ENCODE results near the gene CLCN5.

The CLCN5 gene

DNA sequence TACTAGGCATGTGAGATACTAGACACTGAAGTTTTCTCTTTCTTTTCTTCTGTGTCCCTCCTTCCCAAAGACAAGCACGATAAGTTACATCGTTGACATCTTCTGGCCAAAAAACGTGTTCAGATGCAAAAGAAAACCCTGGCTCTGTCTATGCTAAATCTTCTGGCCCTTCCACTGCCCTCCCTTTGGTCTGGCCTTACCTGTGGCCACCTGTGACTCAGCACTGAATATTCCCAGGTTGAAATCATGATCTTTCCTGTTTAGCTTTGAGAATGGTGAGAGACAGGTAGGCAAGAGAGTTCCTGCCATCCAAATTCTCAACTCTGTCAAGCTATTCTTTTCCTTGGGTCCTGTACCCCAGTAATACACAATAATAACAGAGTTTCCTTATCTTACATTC lies 12.3 kb downstream of the CLCN5 start:
- no peak for DNase-seq

DNA sequence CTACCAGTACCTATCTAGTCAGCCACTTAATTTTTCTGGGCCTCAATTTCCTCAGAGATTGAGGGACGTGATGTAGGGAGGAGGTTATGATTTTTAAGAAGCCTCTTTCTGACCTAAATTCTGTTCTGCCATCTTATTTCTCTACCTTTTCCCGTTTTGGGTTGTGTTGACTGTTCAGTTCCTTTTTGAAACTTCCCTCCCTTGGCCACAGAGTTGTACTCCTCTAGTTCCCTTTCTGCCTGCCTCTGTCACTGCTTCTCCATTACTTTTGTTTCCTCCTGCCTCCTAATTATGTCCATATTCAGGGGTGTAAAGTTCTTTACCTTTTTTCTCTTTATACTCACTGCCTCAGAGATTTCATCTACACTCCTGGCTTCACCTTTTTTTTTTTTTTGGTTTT lies 25.4 kb downstream of the CLCN5 start:
- no peak for DNase-seq

DNA sequence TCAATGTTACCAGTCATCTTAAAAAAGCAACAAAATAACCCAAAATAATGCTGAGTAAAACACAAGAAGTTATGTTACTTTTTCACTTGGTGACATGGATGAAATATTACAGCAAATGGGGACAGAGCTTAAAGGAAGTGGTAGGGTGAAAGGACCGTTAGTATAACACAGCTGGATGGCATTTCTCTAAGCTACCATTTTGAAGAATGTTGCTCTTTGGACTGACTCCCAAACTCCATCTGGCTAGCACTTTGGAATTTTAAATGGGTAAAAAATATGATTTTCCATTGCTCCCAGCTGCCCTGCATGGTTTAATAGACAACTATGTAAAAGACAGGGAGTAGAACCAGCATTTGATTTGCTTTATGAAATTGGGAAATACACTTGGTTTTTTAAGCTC lies 27.6 kb downstream of the CLCN5 start:
- no peak for DNase-seq

DNA sequence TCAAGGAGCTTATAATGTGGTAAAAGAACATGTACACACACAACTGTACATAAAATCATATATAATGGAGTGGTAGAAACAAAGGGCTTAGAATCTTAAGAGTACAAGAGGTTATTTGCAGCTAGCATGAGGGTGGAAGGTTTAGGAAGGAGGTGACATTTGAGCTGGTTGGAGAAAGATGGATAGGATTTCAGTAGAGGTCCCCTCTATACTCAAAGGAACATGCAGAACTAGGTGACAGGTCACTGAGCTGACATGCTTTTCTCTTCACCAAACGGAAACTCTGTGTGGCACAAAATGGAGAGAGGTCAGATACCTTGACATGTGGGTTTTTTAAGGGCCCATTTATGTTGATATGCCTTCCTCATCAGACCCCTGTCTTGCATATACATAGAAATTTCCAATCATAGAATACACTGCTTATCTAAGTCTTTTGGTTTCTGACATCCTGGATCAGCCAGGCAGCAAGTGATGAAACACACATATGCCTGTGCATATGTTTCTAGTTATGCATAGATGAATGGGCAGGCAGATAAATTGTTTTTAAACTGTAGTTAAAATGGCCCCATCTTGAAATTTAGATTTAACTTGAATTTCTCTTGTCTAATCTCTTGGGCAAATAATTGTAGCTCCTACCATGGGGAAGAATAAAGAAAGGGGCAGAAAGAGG lies 29.3 kb downstream of the CLCN5 start:
- DNase-seq: no peak

DNA sequence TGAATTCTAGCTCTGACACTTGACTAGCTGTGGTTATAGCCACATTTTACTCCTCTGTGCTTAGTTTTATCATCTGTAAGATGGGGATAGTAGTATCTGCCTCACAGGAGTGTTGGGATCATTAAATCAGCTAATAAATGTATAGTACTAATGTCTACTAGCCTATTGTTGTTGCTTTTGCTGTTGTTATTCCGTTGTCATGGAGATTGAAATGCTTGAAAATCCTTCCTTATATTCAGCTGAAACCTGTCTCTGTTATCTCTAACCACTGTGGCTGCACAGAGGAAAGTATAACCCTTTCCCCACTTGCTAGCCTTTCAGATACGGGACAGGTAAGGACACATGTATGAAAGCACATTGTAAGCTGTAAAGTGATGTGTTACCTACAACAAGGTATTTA lies 33.9 kb downstream of the CLCN5 start:
- no peak for DNase-seq

DNA sequence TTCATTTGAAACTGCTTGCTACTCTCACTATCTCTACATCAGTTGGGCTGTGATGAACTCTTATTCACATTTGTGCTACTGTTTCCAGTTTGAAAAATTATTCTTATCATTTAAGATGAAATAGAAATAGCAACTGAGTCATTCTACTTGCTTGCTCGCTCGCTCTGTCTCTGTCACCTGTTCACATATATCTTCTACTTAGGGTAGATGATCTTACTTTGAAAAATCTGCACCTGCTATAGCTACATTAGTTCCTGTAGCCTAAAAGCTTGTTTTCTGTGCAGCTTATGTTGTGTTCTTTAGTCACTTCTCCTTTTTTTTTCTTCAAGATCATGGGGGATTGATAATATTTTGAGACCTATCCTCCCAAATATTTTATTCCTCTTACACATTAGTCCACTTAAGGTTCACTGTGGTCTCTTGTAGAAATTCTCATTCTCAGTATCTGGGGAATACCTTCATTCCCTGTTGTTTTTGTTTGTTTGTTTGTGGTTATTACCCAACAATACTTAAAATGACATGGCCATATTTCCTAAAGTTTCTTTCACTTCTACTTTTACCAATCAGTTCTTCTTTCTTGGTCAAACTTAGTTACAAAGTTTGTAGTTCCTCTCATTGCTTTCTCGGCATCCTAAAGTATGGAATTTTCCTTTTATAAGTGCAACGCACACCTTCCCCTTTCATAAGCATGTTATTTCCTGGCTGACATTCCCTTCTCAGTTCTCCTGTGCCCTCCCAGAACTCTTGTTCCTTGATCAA lies 36.5 kb downstream of the CLCN5 start:
- no peak for DNase-seq

DNA sequence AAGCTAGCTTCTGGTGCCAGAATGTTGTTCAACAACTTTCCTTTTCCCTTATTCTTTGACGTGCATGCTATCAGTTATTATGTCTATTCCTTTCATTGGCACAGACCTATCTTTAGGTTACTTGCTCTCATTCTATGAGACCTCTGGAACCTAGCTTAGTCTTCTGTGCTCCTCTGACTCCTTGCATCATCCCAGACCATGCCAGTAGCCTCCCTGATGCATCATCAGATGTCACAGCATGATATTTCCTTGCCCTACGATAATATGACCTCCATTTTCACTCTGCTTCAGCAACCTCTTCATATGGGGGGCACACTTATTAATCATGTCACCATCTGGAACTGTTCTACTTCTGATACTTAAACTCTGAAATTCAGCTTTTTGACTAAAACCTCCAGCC lies 37.2 kb downstream of the CLCN5 start:
- DNase-seq: no peak

DNA sequence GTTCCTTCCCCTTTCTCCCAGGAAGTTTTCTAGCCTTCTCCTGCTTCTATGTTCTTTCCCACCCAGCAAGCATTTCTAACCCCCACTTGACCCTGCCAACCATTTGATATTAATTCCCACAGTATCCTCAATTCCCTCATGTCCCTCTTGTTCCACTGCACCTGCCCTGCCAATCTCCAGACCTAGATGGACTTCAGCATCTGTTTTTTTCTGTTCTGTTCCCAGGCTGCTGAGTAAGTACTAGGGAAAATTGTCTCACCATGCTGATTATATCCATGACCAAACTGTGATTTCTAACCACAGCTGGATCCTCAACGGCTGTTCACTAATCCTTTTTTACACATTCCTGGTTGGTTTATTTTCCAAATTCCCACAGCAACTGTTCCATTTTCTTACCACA lies 37.7 kb downstream of the CLCN5 start:
- no peak for DNase-seq

DNA sequence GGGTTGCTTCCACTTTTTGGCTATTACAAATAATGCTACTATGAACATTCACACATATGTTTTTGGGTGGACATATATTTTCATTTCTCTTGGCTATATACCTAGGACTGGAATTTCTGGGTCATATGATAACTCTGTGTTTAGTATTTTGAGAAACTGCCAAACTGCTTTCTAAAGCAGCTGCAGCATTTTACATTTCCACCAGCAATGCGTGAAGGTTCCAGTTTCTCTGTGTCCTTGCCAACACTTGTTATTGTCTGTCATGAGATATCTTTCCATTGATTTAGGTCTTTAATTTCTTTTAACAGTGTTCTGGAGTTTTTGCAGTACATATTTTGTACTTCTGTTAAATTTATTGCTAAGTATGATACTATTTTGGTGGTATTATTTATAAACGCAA lies 48.3 kb downstream of the CLCN5 start:
- DNase-seq: no peak

DNA sequence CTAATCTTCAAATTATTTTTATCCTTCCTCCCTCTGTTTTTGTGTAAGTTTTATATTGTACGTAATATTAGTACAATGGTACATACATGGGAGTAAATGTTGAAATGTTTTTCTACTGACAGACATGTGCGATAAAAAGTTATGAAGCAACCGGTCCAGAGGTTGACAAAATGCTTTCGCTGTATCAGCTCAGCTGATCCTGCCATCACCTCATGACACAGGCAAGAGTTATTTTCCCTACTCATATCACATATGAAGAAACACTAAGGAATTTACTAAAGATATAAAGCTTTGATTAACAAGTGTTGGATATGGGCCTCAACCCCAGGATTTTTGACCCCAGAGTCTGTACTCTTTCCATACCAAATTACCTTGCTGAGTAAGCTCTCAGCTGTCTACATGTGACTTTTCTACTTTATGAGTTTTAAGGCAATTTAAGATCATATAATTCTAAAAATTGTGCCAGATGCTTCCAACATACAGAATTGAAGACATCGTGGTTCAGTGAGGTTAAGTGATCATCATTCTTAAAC lies 50.0 kb downstream of the CLCN5 start:
- no peak for DNase-seq

DNA sequence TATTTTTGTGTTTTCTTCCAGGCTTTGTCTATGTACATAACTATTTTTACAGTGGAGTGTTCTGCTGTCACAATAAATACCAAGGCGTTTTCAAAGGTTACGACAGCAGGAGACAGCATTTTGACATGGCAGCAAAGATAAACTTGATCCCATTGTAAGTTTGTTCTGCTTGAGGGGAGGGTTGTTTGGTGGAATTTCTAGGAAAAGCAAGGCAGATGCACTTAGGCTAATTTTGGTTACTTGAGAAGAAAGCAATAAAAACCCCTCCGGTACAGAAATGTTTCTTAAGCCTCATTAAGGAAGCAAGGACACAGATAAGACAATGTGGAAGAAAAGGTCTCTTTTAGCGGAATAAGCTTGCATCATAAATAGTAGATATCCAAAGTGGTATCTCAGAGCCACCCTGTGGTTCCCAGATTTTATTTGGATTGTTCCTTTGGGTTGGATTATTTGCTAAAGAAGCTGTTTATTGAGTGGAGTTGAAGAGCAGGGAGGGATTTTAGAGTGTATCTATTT lies 54.3 kb downstream of the CLCN5 start:
- no peak for DNase-seq

DNA sequence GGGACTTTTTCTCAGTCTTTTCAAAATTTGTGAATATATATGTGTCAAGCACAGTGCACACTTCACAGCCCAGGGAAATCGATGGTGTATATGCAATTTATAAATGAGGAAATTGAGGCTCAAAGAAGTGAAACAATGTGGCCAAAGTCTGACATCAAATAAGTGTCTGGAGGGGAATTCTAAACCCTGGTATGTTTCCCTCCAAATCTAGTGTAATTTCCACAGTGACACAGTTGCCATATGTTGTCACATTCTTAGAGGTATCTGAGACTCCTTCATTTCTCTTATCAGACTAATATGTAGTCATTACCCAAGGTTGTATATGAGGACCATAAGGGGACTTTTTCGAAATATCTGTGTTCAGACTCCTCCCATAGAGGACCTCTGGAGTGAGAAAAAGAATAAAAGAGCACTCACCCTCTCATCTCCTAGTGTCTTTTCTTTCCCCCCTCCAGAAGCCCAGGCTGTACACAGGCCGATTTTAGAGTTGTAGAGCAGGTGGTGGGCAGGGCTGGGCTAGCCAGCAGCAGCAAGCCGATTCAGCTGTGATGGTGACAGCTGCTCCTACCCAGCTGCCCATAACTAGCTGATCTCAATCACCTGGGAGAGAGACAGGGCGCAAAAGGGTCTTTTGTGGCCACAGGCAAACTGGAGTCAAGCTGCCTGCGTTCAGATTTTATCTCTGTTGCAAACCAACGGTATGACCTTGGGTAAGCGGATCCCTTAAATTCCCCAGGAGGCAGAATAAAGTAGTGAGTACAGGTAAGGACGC lies 55.1 kb downstream of the CLCN5 start:
- DNase-seq: no peak

DNA sequence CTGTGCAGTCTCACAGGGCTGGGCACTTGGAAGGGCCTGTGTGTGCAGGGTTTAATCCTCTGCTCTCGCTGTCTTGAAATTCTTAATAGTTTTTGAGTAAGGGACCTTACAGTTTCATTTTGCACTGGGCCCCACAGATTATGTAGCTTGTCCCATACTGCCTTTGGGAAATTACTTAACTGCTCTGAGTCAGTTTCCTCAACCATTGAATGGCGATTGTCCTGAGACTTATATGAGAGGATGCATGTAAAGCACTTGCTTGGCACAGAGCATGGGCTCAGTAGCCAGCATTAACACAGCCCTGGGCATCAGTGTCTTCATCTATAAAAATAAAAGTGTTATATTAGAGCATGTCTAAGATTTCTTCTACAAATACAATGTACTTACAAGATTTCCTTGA lies 55.8 kb downstream of the CLCN5 start:
- no peak for DNase-seq

DNA sequence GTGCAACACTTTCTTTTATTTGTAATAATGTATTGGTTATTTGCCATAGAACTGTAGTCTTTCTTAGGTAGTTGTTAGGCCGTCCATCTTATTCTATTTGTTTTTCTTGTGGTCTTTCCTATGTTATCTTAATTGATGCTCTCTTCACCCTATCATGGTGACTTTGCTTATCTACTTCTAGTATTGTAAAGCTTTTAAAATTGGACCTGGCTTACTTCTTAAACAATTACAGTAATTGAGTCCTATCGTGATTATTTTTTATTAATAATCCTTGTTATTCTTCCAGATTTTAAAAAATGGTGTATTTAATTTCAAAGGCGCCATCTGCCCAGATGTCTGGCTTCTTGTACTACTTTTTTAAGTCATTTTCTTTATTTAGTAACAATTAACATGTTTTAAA lies 63.7 kb downstream of the CLCN5 start:
- DNase-seq: no peak

DNA sequence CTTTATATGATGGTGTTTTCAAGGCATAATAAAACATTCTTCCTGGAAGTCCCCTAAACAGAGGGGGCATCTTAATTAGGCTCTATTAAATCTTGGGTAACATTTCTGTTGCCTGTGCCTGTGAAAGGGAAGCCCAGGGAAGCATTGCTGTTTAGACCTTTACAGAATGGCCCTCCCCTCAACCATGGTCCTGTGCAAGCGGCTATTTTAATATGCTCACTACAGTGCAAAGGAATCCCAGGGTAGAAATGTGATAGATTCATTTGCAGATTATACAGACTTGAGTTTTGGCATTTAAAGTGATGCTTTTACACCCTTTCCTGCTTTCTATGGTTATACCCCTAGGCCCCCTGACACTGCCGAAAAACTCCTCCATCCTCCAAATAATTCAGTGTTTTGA lies 65.3 kb downstream of the CLCN5 start:
- no peak for DNase-seq

DNA sequence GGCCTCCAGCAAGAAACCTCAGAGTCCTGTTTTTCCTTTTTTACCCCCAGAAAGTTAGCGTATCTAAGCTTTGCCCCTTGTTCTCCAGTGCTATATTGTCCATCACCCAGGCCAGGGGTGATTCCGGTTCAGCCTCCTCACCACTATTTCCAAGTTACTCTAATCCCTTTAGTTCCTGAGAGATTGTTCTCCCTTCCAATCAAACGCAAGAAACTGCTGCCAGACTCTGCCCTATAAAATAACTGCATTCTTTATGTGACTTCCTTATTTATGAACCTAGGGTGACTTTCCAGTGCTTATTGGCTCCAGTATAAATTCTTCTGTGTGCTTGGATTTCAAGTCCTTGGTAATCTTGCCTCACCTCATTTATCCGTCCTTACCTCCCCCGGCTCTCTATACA lies 65.7 kb downstream of the CLCN5 start:
- no peak for DNase-seq

DNA sequence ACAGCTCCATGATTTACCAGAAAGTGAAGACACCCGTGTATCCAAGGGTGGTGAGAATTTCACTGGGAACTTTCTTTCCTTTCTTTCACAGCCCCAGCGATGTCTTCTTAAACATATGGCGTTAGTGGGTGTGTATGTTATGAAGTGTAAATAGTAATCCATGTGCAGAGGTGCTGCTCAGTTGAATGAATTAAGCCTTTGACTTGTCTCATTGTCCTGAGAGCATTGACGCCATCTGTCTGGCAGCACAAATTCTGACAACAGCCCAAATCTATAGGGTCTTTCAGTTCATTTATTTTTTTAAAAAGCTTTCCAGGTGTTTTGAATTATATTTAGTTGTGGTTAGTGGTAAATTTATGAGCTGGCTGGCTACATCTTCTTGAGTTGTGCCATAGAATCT lies 69.4 kb downstream of the CLCN5 start:
- DNase-seq: no peak

DNA sequence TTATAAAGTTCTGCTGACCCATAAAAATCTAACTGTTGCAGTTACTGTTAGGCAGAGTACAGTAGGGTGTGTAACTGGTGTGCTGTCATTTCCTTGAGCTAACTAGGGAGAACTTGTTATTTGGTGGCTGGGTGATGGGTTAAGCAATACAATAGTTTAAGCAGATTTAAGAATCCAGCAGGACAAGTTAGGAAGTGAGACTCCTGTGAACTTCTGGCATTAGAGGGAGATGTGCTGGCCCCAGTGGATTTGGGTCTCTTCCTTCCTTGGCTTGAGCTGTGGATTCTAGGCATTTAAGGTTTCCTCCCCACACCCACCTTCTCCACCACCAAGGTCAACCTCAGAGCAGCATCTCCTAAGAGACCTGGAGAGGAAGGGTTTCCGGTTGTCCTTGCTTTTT lies 70.5 kb downstream of the CLCN5 start:
- no peak for DNase-seq

DNA sequence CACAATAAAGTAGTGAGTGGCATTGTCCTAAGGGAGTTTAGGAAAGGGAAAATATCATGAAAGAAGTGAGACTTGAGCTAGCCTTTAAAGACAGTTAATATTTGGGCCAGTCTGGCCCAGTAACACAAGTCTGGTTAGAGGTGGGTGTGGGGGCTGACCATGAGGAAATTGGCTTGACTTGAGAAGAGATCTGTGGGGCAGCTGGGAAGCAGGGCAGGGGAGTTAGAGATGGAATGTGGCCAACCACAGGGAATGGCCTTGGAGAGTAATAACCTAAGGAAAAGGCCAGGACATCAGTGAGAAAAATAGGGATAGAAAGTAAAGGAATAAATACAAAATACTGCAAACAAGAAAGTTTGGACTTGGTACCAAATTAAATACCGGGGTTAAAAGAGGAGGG lies 71.3 kb downstream of the CLCN5 start:
- no peak for DNase-seq

DNA sequence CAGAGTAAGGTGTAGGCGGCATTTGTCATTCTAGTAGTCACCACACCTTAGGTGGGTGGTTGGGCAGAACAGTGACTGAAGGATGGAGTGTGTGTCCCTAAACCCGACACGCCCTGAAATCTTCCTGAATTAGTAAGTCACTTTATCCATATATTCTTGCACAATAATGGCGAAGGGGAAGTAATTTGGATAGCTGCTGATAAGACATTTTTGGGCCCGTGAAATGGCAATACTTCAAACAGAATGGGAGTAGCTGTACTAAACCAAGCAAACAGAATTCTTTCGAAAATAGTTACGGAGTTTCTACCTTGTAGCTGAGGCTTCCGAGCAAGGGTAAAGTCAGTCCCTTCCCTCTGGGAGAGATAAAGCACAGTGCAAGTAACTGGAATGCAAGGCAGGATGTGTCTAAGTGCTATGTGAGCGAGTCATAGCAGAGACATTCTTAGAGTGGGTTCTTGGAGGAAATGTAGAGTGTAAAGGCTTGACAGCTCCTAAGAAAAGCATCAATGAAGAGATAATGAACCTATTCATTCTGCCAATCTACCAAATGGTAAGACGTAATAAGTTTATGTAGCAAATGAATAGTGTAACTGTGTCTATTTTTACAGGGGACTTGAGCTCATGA lies 72.8 kb downstream of the CLCN5 start:
- DNase-seq: no peak

DNA sequence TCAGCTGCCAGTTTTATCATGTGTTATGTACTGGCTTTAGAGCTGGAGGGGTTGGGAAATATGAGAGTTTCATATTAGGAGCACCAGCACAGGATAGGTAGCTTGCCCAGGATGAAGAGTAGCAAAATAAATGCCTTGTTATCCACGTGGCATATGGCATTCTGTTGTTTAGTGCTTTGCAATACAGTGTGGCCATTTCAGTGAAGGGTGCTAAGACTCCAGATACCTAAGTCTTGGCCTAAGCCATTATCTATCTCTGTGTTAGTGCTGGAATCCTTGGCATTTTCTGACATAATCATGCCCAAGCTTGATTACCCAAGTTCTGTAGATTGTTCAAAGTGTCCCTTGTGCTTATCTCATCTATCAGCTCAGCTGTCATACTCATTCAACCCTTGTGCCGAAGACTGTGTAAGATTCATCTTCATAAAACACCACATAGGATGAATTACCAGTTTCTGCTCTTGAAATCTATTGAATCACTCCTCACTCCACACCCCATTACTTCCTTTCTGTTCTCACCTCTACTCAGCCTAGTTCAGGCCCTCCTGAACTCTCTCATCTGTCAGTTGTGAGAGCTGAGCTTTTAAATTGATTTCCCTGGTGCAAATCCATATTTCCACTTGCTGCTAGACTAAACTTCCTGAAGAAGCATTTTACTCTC lies 73.5 kb downstream of the CLCN5 start:
- DNase-seq: no peak

DNA sequence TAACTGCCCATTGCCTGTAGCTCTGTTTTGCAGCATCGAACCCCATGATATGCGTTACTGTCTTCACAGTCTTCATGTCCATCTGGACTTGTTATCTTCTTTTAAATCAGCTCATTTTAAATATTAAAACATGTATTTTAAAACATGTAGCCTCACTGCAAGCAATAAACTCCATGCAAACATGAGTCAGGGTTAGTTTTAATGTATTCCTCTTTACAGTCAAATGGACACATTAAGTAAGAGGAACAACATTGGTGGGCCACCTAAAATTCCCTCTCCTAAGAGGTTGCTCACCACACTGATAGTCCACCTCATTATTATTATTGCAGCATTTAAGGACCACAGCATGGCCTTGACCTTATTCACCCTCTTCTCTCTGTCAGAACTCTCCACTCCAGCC lies 74.1 kb downstream of the CLCN5 start:
- DNase-seq: no peak

DNA sequence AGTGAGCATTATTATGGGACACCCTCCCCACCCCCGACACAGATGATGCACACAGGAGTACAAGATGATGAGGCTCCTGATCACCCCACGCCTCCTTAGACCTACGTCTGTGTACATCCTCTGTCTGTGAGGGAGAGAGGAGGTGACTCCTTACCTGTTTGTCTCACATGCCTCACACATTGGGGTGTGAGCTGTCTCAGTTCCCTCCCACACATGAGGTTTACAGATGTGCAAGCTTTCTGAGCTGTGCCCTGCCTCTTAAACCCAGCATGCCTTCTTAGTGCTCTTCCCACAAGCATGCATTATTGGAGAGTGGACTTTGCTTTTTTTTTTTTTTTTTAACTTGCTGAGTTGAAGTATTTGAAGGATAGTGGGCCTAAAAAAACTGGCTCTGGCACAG lies 76.7 kb downstream of the CLCN5 start:
- peak; percentile 11 for DNase-seq

All from stimulated activated CD4-positive, alpha-beta T cell treated with anti-CD3 and anti-CD28 coated beads, Interleukin-1b, Interleukin-23, amount 100 ng/mL, for 48 hours (primary cell).